ENCODE data around the gene ADCYAP1R1.

DNA sequence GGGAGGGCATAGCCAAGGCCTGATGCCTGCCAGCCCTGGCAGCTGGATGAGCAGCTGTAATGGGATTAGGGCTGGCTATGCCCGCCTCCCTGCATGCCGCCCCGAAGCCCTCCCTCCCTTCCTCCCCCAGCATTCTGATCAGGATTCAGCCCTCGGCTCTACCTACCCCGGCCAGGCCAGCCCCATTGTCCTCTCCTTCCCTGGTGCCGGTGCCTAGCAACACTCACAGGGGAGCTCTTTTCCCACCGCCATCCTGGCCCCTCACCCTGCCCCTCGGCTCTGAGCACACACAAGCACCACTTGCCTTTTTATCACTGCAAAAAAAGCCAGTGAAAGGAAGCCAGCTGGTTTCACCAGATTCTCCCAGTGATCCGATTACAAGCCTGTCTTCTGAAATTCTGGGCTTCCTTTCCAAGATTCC lies 9.0 kb upstream of the ADCYAP1R1 start:
- TF ChIP-seq, protein P1, sequence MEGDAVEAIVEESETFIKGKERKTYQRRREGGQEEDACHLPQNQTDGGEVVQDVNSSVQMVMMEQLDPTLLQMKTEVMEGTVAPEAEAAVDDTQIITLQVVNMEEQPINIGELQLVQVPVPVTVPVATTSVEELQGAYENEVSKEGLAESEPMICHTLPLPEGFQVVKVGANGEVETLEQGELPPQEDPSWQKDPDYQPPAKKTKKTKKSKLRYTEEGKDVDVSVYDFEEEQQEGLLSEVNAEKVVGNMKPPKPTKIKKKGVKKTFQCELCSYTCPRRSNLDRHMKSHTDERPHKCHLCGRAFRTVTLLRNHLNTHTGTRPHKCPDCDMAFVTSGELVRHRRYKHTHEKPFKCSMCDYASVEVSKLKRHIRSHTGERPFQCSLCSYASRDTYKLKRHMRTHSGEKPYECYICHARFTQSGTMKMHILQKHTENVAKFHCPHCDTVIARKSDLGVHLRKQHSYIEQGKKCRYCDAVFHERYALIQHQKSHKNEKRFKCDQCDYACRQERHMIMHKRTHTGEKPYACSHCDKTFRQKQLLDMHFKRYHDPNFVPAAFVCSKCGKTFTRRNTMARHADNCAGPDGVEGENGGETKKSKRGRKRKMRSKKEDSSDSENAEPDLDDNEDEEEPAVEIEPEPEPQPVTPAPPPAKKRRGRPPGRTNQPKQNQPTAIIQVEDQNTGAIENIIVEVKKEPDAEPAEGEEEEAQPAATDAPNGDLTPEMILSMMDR (IDR thresholded peaks at IDR 0.05 in 8 of 11, conservative IDR thresholded peaks at IDR 0.05 in 3 of 11) = no peak
- TF ChIP-seq POLR2A (IDR thresholded peaks at IDR 0.05) = no peak
- no peak for TF ChIP-seq POLR2AphosphoS5 (IDR thresholded peaks at IDR 0.05)
